ENCODE measurements around the gene TXLNB.

- no peak for TF ChIP-seq CTCF (IDR thresholded peaks at IDR 0.05 in 8 of 11, conservative IDR thresholded peaks at IDR 0.05 in 3 of 11)
- TF ChIP-seq POLR2AphosphoS5 (IDR thresholded peaks at IDR 0.05), result peak in 1 of 3 donors; percentile 22
Observed at GRCh38 chr6:139337830-139338229, 46.0 kb upstream of the TXLNB start.

Measured in spleen (tissue), 7 donors.